Kidney epithelial cell (primary cell): ENCODE data around the gene MINDY2. TPM values are rescaled to one million over a fixed set of nuclear protein-coding genes. Genes with fewer than 3 reads are reported as not detected.

ENCODE experiments used
- DNase-seq: peaks from one replicate; pipeline ENCODE4 v3.0.0-alpha.2; 2010; ENCODE audit warnings: low read depth
- H3K27me3 ChIP-seq: 2 replicates; pipeline ENCODE4 v1.6.0; 2011; ENCODE audit warnings: low read length; ENCODE audit not compliant: control insufficient read depth, insufficient read depth
- H3K36me3 ChIP-seq: 2 replicates; pipeline ENCODE4 v1.5.1; 2011; ENCODE audit warnings: low read length; ENCODE audit not compliant: control insufficient read depth, insufficient read depth
- H3K4me3 ChIP-seq: 2 replicates; pipeline ENCODE4 v1.5.1; 2011; ENCODE audit warnings: low read depth, mild to moderate bottlenecking, control low read depth, low read length
- CTCF ChIP-seq: IDR thresholded peaks from 2 replicates; pipeline ENCODE4 v1.5.1; 2011; ENCODE audit warnings: mild to moderate bottlenecking, moderate library complexity, low read length, control low read depth, inconsistent platforms; ENCODE audit not compliant: insufficient read depth, poor library complexity, severe bottlenecking
- total RNA-seq: library from RNA; depleted of rRNA; stranded (reverse); fragments of >200 nt; gene quantifications from 2 replicates; pipeline ENCODE4 v1.2.3, GENCODE V29; 2015

Gene MINDY2
- total RNA-seq, 1 donor from 2014 or later: 25.7 TPM

DNA sequence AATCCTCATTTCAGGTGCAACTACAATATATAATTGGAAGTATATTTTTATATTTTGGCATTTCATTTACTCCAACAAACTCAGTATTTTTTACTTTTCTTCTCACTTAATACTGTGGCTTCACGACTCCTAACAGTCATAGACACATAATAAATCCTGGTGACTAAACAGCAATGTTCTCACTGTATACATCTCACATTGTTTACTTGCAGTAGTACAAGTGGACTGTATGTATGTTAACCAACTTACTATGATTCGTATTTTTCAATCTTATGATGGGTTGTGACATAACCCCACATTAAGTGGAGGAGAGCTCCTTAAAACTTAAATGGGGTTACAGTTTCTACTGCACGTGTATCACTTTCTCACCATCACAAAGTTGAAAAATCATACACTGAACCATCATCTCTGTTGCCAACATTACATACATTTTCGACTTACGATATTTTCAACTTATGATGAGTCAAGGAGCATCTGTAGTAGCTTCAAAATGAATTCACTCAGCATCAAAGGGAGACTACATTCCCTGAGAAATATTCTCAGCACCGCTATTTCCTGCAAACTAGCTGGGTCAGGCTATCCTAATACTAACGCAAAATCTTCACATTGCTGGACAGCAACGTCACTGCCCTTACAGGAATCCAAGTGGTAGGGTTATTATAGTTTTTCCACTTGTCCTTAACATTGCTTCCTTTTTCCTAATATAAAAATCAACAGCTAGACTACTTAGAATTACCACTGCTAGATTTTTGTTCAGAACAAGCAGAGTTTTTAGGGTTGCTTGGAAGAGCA, 28.9 kb upstream of the MINDY2 start:
- no peaks in the 10 kb centered on the region for H3K36me3 ChIP-seq
- TF ChIP-seq CTCF: no peak
- no peak for DNase-seq
- no peak overlapping the region for H3K4me3 ChIP-seq
- H3K27me3 ChIP-seq: no peaks in the 10 kb centered on the region

GRCh38 chr15:58742819-58743502, 28.1 kb upstream of the MINDY2 start:
- TF ChIP-seq CTCF: no peak
- DNase-seq: no peak
- Histone ChIP-seq H3K4me3 (no peak overlapping the region), H3K27me3 (no peaks in the 10 kb centered on the region), H3K36me3 (no peaks in the 10 kb centered on the region)

- DNase-seq: no peak
- Histone ChIP-seq H3K36me3 (no peaks in the 10 kb centered on the region), H3K4me3 (peak overlapping the region; percentile 97), H3K27me3 (no peaks in the 10 kb centered on the region)
- TF ChIP-seq CTCF: no peak
These were observed 24.9 kb upstream of the MINDY2 start for GRCh38 chr15:58746174-58746573.

GRCh38 chr15:58748040-58748851, 22.9 kb upstream of the MINDY2 start:
- peak overlapping the region; percentile 97 for H3K4me3 ChIP-seq
- no peak for TF ChIP-seq CTCF
- no peaks in the 10 kb centered on the region for H3K27me3 ChIP-seq
- H3K36me3 ChIP-seq: no peaks in the 10 kb centered on the region
- no peak for DNase-seq

DNA sequence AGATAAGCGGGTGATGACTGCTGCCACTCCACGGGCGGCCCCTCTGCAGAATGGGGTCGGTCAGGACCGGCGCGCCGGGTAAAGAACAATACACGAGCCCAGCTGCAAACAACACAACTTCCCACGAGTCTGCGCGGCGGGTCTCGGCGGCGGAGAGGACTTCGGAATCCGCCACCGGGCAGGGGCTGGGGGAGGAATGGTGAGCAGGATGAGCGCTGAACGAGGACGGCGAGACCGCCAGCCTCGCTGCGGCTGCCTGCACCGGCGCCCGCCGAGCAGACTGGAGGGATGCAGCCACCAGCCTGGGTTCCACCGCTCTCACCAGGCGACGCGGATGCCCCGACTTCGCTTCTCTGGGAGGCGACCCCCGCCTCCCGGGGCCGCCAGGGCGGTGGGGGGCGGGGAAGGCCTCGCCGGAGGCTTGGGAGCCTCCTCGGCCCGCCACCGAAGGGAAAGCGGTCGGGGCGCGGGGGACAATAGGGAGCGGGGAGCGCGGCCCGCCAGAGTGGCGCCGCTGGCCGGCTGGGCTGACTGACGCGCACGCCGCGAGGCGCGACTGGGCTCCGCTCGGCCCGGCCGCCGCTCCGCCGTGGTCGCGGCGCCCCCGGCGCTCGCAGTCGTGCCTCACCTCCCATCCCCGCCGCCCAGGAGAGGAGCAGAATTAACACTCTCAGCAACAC, 22.1 kb upstream of the MINDY2 start:
- Histone ChIP-seq H3K27me3 (no peaks in the 10 kb centered on the region), H3K4me3 (peak overlapping the region; percentile 97), H3K36me3 (no peaks in the 10 kb centered on the region)
- no peak for TF ChIP-seq CTCF
- no peak for DNase-seq
